GM21367 (cell line): ENCODE measurements around the gene SLC44A1.

ENCODE experiments used
- ATAC-seq: cut with Tn5 transposase; IDR thresholded peaks from one replicate; pipeline ENCODE4 v1.9.1; 2021; ENCODE audit not compliant: unreplicated experiment

The SLC44A1 gene

GRCh38 chr9:105269593-105269992 lies 25.1 kb downstream of the SLC44A1 start:
- ATAC-seq, result no peak

- ATAC-seq, result no peak
These were observed 26.3 kb downstream of the SLC44A1 start for GRCh38 chr9:105270711-105271110.

- no peak for ATAC-seq
These were observed 29.3 kb downstream of the SLC44A1 start for GRCh38 chr9:105273731-105274130.

GRCh38 chr9:105275111-105275510 lies 30.7 kb downstream of the SLC44A1 start:
- no peak for ATAC-seq

- ATAC-seq, result no peak
These were observed 31.5 kb downstream of the SLC44A1 start for GRCh38 chr9:105275938-105276337.

- no peak for ATAC-seq
These were observed 34.3 kb downstream of the SLC44A1 start for GRCh38 chr9:105278751-105279150.

- ATAC-seq, result no peak
These were observed 36.2 kb downstream of the SLC44A1 start for GRCh38 chr9:105280691-105281090.

- no peak for ATAC-seq
These were observed 36.8 kb downstream of the SLC44A1 start for GRCh38 chr9:105281272-105281671.

GRCh38 chr9:105281926-105282325 lies 37.5 kb downstream of the SLC44A1 start:
- ATAC-seq, result no peak

- ATAC-seq, result no peak
These were observed 38.6 kb downstream of the SLC44A1 start for GRCh38 chr9:105282870-105283621.

GRCh38 chr9:105283795-105284194 lies 39.3 kb downstream of the SLC44A1 start:
- ATAC-seq, result no peak

- ATAC-seq, result no peak
These were observed 40.0 kb downstream of the SLC44A1 start for GRCh38 chr9:105284463-105284862.

- ATAC-seq, result no peak
These were observed 41.6 kb downstream of the SLC44A1 start for GRCh38 chr9:105286098-105286497.

GRCh38 chr9:105289305-105289704 lies 44.9 kb downstream of the SLC44A1 start:
- ATAC-seq, result no peak

GRCh38 chr9:105290418-105290817 lies 46.0 kb downstream of the SLC44A1 start:
- no peak for ATAC-seq

GRCh38 chr9:105290954-105291353 lies 46.5 kb downstream of the SLC44A1 start:
- ATAC-seq, result no peak

GRCh38 chr9:105291422-105291859 lies 47.0 kb downstream of the SLC44A1 start:
- no peak for ATAC-seq

GRCh38 chr9:105291938-105292337 lies 47.5 kb downstream of the SLC44A1 start:
- no peak for ATAC-seq

GRCh38 chr9:105293408-105293807 lies 49.0 kb downstream of the SLC44A1 start:
- ATAC-seq, result no peak

GRCh38 chr9:105295201-105295550 lies 50.7 kb downstream of the SLC44A1 start:
- no peak for ATAC-seq

- ATAC-seq, result no peak
These were observed 51.5 kb downstream of the SLC44A1 start for GRCh38 chr9:105295986-105296385.

- ATAC-seq, result no peak
These were observed 52.0 kb downstream of the SLC44A1 start for GRCh38 chr9:105296445-105296844.

GRCh38 chr9:105296877-105297287 lies 52.4 kb downstream of the SLC44A1 start:
- no peak for ATAC-seq
